Motor neuron (in vitro differentiated cells): ENCODE results near the gene PLTP. TPM values are rescaled to one million over a fixed set of nuclear protein-coding genes. Genes with fewer than 3 reads are reported as not detected.

ENCODE experiments used
- ATAC-seq, 8 experiments: fragments of 200-7000 bp; cut with Tn5 transposase; replicated peaks in 6 of 8; 2 replicates each; pipeline ENCODE4 v1.8.0; 2021; ENCODE audit warnings: mild to moderate bottlenecking in 8 of 8, moderate library complexity in 8 of 8
- H3K27ac ChIP-seq, 2 donors: fragments of 250-450 bp; sonication (Bioruptor Pico); 2 replicates each; pipeline ENCODE4 v1.9.0; 2021; ENCODE audit warnings: antibody characterized with exemption in 2 of 2, mild to moderate bottlenecking in 2 of 2, moderate library complexity in 1 of 2
- H3K4me1 ChIP-seq, 2 donors: fragments of 250-450 bp; sonication (Bioruptor Pico); replicated peaks in 1 of 2; 2 replicates each; pipeline ENCODE4 v1.6.1; 2021; ENCODE audit warnings: antibody characterized with exemption in 2 of 2, mild to moderate bottlenecking in 2 of 2, moderate library complexity in 1 of 2
- H3K4me3 ChIP-seq, 5 donors: fragments of 250-450 bp; sonication (Bioruptor Pico); 2 replicates each; pipeline ENCODE4 v1.9.0; 2021; ENCODE audit warnings: antibody characterized with exemption in 5 of 5, mild to moderate bottlenecking in 5 of 5, moderate library complexity in 4 of 5
- WGBS, 10 experiments: fragments of 450-650 bp; shearing (Covaris generic); methylation state at CpG; one replicate each; pipeline ENCODE4 v1.0.0; 2022; 5-methylcytosine and 5-hydroxymethylcytosine counted together
- in situ Hi-C, 9 experiments: fragments of 400-800 bp; cut with MboI; loops; one replicate each; pipeline ENCODE4 v1.15.0; 2021; ENCODE audit warnings: low sequenced_read_pairs in 9 of 9, low pct_unique_long_range_greater_than_20kb in 2 of 9; ENCODE audit not compliant: unreplicated experiment in 9 of 9
- total RNA-seq, 8 experiments: library from RNA; unstranded; fragments of 300-600 nt; gene quantifications; 2 replicates each; pipeline versions ENCODE4 v1.2.3 to v1.2.4, GENCODE V29; 2022

The PLTP gene
- total RNA-seq, 8 experiments from 2014 or later = 30.7 to 638 (median 41.2) TPM

- 70 to 100% (median 91%) methylated on average over 1 to 7 of the region's 8 CpGs; no CpG with 5 or more reads in 1 of the 10 experiments for WGBS, 10 experiments
- no peak overlapping the region for H3K27ac ChIP-seq
- in situ Hi-C loops = no loop called here
- H3K4me1 ChIP-seq = no peaks in the 10 kb centered on the region
- peak in 2 of 8 experiments; percentile 29 to 41 for ATAC-seq
- H3K4me3 ChIP-seq = no peak overlapping the region
Observed at GRCh38 chr20:45848969-45849582, 62.9 kb downstream of the PLTP start.

Other genes starting within 250 kb of the PLTP start
- gene WFDC11, start 241.9 kb downstream of the PLTP start, total RNA-seq = not detected
- not detected for gene WFDC13, start 210.1 kb downstream of the PLTP start, total RNA-seq
- gene WFDC10B, start 207.1 kb downstream of the PLTP start, total RNA-seq = not detected
- not detected for gene SPINT4, start 189.8 kb downstream of the PLTP start, total RNA-seq
- gene WFDC3, start 120.3 kb downstream of the PLTP start, total RNA-seq = 1 to 10 TPM in 4 of 8 experiments, under 1 TPM in 3, not detected in 1; 0.64 to 2.9 (median 1.1) TPM
- 10 to 100 TPM; 15.1 to 46.3 (median 31.3) TPM for gene DNTTIP1, start 120.2 kb downstream of the PLTP start, total RNA-seq
- gene UBE2C, start 99.5 kb downstream of the PLTP start, total RNA-seq = 100 to 1,000 TPM in 1 of 8 experiments, 10 to 100 TPM in 2, 1 to 10 TPM in 4, under 1 TPM in 1; 0.87 to 230 (median 9.7) TPM
- gene TNNC2, start 84.8 kb downstream of the PLTP start, total RNA-seq = 1 to 10 TPM in 2 of 8 experiments, under 1 TPM in 3, not detected in 3; 0.37 to 1.2 (median 0.47) TPM
- gene SNX21, start 78.4 kb downstream of the PLTP start, total RNA-seq = 10 to 100 TPM in 5 of 8 experiments, 1 to 10 TPM in 3; 7.6 to 42.1 (median 15.8) TPM
- gene ACOT8, start 54.8 kb downstream of the PLTP start, total RNA-seq = 10 to 100 TPM; 25.8 to 46.6 (median 29.6) TPM
- gene ZSWIM3, start 54.5 kb downstream of the PLTP start, total RNA-seq = 1 to 10 TPM; 2.7 to 9.1 (median 7.7) TPM
- gene ZSWIM1, start 30.9 kb downstream of the PLTP start, total RNA-seq = 10 to 100 TPM in 2 of 8 experiments, 1 to 10 TPM in 6; 6.6 to 12.3 (median 8.9) TPM
- gene SPATA25, start 24.5 kb downstream of the PLTP start, total RNA-seq = 1 to 10 TPM; 1.1 to 4.1 (median 2.6) TPM
- 10 to 100 TPM in 1 of 8 experiments, 1 to 10 TPM in 7; 4.0 to 10.8 (median 5.7) TPM for gene NEURL2, start 20.9 kb downstream of the PLTP start, total RNA-seq
- gene CTSA, start 20.8 kb downstream of the PLTP start, total RNA-seq = 100 to 1,000 TPM in 3 of 8 experiments, 10 to 100 TPM in 5; 16.0 to 395 (median 55.2) TPM
- 10 to 100 TPM in 7 of 8 experiments, 1 to 10 TPM in 1; 6.7 to 58.9 (median 20.4) TPM for gene PCIF1, start 22.5 kb upstream of the PLTP start, total RNA-seq
- 10 to 100 TPM in 6 of 8 experiments, 1 to 10 TPM in 2; 7.3 to 21.9 (median 12.1) TPM for gene ZNF335, start 60.0 kb upstream of the PLTP start, total RNA-seq
- gene MMP9, start 96.8 kb upstream of the PLTP start, total RNA-seq = under 1 TPM in 4 of 8 experiments, not detected in 4; 0.09 to 0.81 (median 0.18) TPM
- 10 to 100 TPM in 5 of 8 experiments, 1 to 10 TPM in 2, under 1 TPM in 1; 0.81 to 55.8 (median 25.1) TPM for gene SLC12A5, start 117.1 kb upstream of the PLTP start, total RNA-seq
- 10 to 100 TPM; 11.9 to 44.1 (median 18.3) TPM for gene NCOA5, start 177.8 kb upstream of the PLTP start, total RNA-seq
- 1 to 10 TPM in 4 of 8 experiments, under 1 TPM in 4; 0.11 to 4.6 (median 1.1) TPM for gene CD40, start 206.2 kb upstream of the PLTP start, total RNA-seq